Ishikawa (cell line): ENCODE measurements around the gene APBA2.

ENCODE experiments used
- CEBPB ChIP-seq: IDR thresholded peaks from 2 replicates; pipeline ENCODE4 v1.6.1; 2012
- CREB1 ChIP-seq: IDR thresholded peaks from 2 replicates; pipeline ENCODE4 v1.6.1; 2012; ENCODE audit warnings: low read depth
- EGR1 ChIP-seq: IDR thresholded peaks from 2 replicates; pipeline ENCODE4 v1.6.1; 2012
- EP300 ChIP-seq: IDR thresholded peaks from 2 replicates; pipeline ENCODE4 v1.6.1; 2012; ENCODE audit warnings: borderline replicate concordance
- FOXM1 ChIP-seq: IDR thresholded peaks from 2 replicates; pipeline ENCODE4 v1.6.1; 2012; ENCODE audit warnings: low read depth, borderline replicate concordance
- MAX ChIP-seq: IDR thresholded peaks from 2 replicates; pipeline ENCODE4 v1.6.1; 2012
- NFIC ChIP-seq: IDR thresholded peaks from 2 replicates; pipeline ENCODE4 v1.6.1; 2012
- RAD21 ChIP-seq: IDR thresholded peaks from 2 replicates; pipeline ENCODE4 v1.6.1; 2012; ENCODE audit warnings: low read depth
- REST ChIP-seq: IDR thresholded peaks from 2 replicates; pipeline ENCODE4 v1.6.1; 2012; ENCODE audit warnings: low read depth, mild to moderate bottlenecking
- TAF1 ChIP-seq: IDR thresholded peaks from 2 replicates; pipeline ENCODE4 v1.6.1; 2012; ENCODE audit warnings: low read depth, mild to moderate bottlenecking
- TCF12 ChIP-seq: IDR thresholded peaks from 2 replicates; pipeline ENCODE4 v1.6.1; 2012; ENCODE audit warnings: low read depth
- TEAD4 ChIP-seq: IDR thresholded peaks from 2 replicates; pipeline ENCODE4 v1.6.1; 2012
- USF1 ChIP-seq: IDR thresholded peaks from 2 replicates; pipeline ENCODE4 v1.6.1; 2012
- YY1 ChIP-seq: IDR thresholded peaks from 2 replicates; pipeline ENCODE4 v1.6.1; 2012; ENCODE audit warnings: low read depth
- ZBTB7A ChIP-seq: IDR thresholded peaks from 2 replicates; pipeline ENCODE4 v1.6.1; 2012; ENCODE audit warnings: low read depth

The APBA2 gene

GRCh38 chr15:29105151-29105854 is 219.5 kb downstream of the APBA2 start:
- TF ChIP-seq NFIC: no peak
- no peak for TF ChIP-seq TAF1
- TF ChIP-seq CEBPB: no peak
- TF ChIP-seq TEAD4: no peak
- no peak for TF ChIP-seq RAD21
- TF ChIP-seq REST: no peak
- no peak for TF ChIP-seq EP300
- TF ChIP-seq ZBTB7A: no peak
- no peak for TF ChIP-seq FOXM1
- TF ChIP-seq USF1: no peak
- no peak for TF ChIP-seq YY1
- no peak for TF ChIP-seq TCF12
- no peak for TF ChIP-seq EGR1
- no peak for TF ChIP-seq CREB1
- no peak for TF ChIP-seq MAX

- TF ChIP-seq EP300 (no peak), USF1 (no peak), FOXM1 (no peak), EGR1 (no peak), RAD21 (no peak), TCF12 (no peak), YY1 (no peak), REST (no peak), TEAD4 (no peak), CREB1 (no peak), ZBTB7A (no peak), NFIC (no peak), TAF1 (no peak), MAX (no peak), CEBPB (no peak)
These were observed 220.3 kb downstream of the APBA2 start for GRCh38 chr15:29106116-29106515.

- no peak for TF ChIP-seq EP300
- TF ChIP-seq TAF1: no peak
- no peak for TF ChIP-seq TCF12
- TF ChIP-seq EGR1: no peak
- TF ChIP-seq NFIC: no peak
- no peak for TF ChIP-seq REST
- TF ChIP-seq RAD21: no peak
- no peak for TF ChIP-seq CEBPB
- TF ChIP-seq ZBTB7A: no peak
- no peak for TF ChIP-seq CREB1
These were observed 220.9 kb downstream of the APBA2 start for GRCh38 chr15:29106551-29107290.

GRCh38 chr15:29107291-29107890 is 221.6 kb downstream of the APBA2 start:
- TF ChIP-seq EGR1: no peak
- no peak for TF ChIP-seq TEAD4
- TF ChIP-seq MAX: no peak
- TF ChIP-seq CREB1: no peak
- TF ChIP-seq CEBPB: no peak
- TF ChIP-seq RAD21: no peak
- TF ChIP-seq ZBTB7A: no peak
- TF ChIP-seq TAF1: no peak
- TF ChIP-seq NFIC: no peak
